Glutamatergic neuron (in vitro differentiated cells): ENCODE measurements around the gene RNU5D-1. TPM values are rescaled to one million over a fixed set of nuclear protein-coding genes. Genes with fewer than 3 reads are reported as not detected.

Source experiments
- DNase-seq: peaks from one replicate; pipeline ENCODE4 v3.0.0; 2022
- H3K27ac Mint-ChIP-seq: one replicate; pipeline ENCODE4 v1.8.0; 2020; ENCODE audit warnings: mild to moderate bottlenecking, mixed read lengths, inconsistent platforms; ENCODE audit not compliant: unreplicated experiment
- H3K27me3 Mint-ChIP-seq: one replicate; pipeline ENCODE4 v1.8.0; 2020; ENCODE audit warnings: mild to moderate bottlenecking, moderate library complexity, mixed read lengths, inconsistent platforms; ENCODE audit not compliant: unreplicated experiment
- H3K36me3 Mint-ChIP-seq: one replicate; pipeline ENCODE4 v1.8.0; 2020; ENCODE audit warnings: mild to moderate bottlenecking, mixed read lengths, inconsistent platforms; ENCODE audit not compliant: unreplicated experiment
- H3K4me1 Mint-ChIP-seq: one replicate; pipeline ENCODE4 v1.8.0; 2020; ENCODE audit warnings: mild to moderate bottlenecking, low read depth, mixed read lengths, inconsistent platforms; ENCODE audit not compliant: unreplicated experiment
- H3K4me3 Mint-ChIP-seq: one replicate; pipeline ENCODE4 v1.8.0; 2020; ENCODE audit warnings: mild to moderate bottlenecking, mixed read lengths, inconsistent platforms; ENCODE audit not compliant: unreplicated experiment
- H3K9me3 Mint-ChIP-seq: one replicate; pipeline ENCODE4 v1.8.0; 2020; ENCODE audit warnings: mild to moderate bottlenecking, moderate library complexity, mixed read lengths, inconsistent platforms; ENCODE audit not compliant: unreplicated experiment
- long read RNA-seq: library from polyadenylated mRNA; unstranded; transcript quantifications from one replicate; pipeline ENCODE4 v2.0.0, GENCODE V29; 2020; ENCODE audit not compliant: unreplicated experiment
- total RNA-seq: library from RNA; stranded (reverse); fragmentation: NEBNext Ultra II Directional; extraction: Animal tissue kit (Norgen Biotek cat#: 25700); gene quantifications from one replicate; pipeline ENCODE4 v1.2.1, GENCODE V29; 2021; ENCODE audit not compliant: unreplicated experiment
- TF ChIP-seq, protein P1 (sequence below): fragments of 200-600 bp; sonication (generic); IDR thresholded peaks from one replicate; pipeline ENCODE4 v1.5.0; 2021; ENCODE audit not compliant: partially characterized antibody, unreplicated experiment

Gene RNU5D-1
- total RNA-seq: not detected
- long read RNA-seq: 0 reads

GRCh38 chr1:44730741-44731512 lies at the start of gene RNU5D-1:
Gene RNU5D-1 (minus strand): TSS chr1:44731170.
- Mint-ChIP-seq H3K9me3 (peaks cover 5% of the 10 kb centered on the region), H3K36me3 (no peaks in the 10 kb centered on the region), H3K4me3 (peak within 1 kb of the TSS; percentile 70), H3K4me1 (no peaks in the 10 kb centered on the region), H3K27me3 (peaks cover 8% of the 10 kb centered on the region), H3K27ac (peak within 1 kb of the TSS; percentile 97)
- DNase-seq: peak; percentile 87
- TF ChIP-seq, protein P1, sequence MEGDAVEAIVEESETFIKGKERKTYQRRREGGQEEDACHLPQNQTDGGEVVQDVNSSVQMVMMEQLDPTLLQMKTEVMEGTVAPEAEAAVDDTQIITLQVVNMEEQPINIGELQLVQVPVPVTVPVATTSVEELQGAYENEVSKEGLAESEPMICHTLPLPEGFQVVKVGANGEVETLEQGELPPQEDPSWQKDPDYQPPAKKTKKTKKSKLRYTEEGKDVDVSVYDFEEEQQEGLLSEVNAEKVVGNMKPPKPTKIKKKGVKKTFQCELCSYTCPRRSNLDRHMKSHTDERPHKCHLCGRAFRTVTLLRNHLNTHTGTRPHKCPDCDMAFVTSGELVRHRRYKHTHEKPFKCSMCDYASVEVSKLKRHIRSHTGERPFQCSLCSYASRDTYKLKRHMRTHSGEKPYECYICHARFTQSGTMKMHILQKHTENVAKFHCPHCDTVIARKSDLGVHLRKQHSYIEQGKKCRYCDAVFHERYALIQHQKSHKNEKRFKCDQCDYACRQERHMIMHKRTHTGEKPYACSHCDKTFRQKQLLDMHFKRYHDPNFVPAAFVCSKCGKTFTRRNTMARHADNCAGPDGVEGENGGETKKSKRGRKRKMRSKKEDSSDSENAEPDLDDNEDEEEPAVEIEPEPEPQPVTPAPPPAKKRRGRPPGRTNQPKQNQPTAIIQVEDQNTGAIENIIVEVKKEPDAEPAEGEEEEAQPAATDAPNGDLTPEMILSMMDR: peak; percentile 90

- no peaks in the 10 kb centered on the region for H3K36me3 Mint-ChIP-seq
- no peak overlapping the region for H3K27ac Mint-ChIP-seq
Measured at GRCh38 chr1:44780583-44781121, 49.7 kb upstream of the RNU5D-1 start.

DNA sequence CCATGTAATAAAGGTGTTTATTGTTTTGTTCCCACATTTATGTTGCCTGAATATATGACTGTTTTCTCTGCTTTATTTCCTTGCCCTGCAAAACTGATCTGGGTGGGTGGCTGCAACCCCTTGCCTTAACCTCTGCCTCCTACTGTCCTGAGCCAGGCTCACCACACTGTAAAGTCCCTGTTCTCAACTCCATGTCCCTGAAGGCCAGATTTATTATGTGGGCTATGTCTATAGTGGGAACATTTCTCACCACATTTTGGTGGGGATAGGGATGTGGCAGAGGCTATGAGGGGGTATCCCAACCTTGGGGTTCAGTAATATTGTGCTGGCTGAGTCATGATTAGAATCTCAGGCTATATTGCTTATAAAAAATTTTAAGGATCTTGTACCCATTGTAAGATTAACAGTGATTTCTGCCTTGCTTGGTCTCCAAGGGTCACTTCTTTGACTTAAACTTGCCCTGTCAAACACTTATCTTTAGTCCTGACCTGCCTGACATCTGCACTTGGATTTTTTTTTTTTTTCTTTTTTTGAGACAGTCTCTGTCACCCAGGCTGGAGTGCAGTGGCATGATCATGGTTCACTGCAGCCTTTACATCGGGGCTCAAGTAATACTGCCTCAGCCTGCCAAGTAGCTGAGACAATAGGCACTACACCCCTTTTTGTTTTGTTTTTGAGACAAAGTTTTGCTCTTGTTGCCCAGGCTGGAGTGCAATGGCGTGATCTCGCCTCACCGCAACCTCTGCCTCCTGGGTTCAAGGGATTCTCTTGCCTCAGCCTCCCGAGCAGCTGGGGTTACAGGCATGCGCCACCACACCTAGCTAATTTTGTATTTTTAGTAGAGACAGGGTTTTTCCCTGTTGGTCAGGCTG lies 48.0 kb upstream of the RNU5D-1 start:
- H3K4me3 Mint-ChIP-seq: no peak overlapping the region
- peaks cover 8% of the 10 kb centered on the region for H3K9me3 Mint-ChIP-seq
- H3K27ac Mint-ChIP-seq: no peak overlapping the region
- H3K27me3 Mint-ChIP-seq: peaks cover 3% of the 10 kb centered on the region
- TF ChIP-seq, protein P1: no peak
- DNase-seq: no peak
- peaks cover 22% of the 10 kb centered on the region for H3K4me1 Mint-ChIP-seq
- no peaks in the 10 kb centered on the region for H3K36me3 Mint-ChIP-seq

More at GRCh38 chr1:44780583-44781121, 49.7 kb upstream of the RNU5D-1 start:
- Mint-ChIP-seq H3K4me3 (no peak overlapping the region), H3K9me3 (peaks cover 7% of the 10 kb centered on the region), H3K27me3 (peaks cover 5% of the 10 kb centered on the region), H3K4me1 (peaks cover 21% of the 10 kb centered on the region)
- TF ChIP-seq, protein P1: no peak
- no peak for DNase-seq

- peaks cover 14% of the 10 kb centered on the region for H3K4me1 Mint-ChIP-seq
- no peak overlapping the region for H3K27ac Mint-ChIP-seq
- H3K36me3 Mint-ChIP-seq: no peaks in the 10 kb centered on the region
Measured at GRCh38 chr1:44777969-44778635, 47.1 kb upstream of the RNU5D-1 start.

More at GRCh38 chr1:44777969-44778635, 47.1 kb upstream of the RNU5D-1 start:
- peak overlapping the region; percentile 94 for H3K4me3 Mint-ChIP-seq
- H3K27me3 Mint-ChIP-seq: no peaks in the 10 kb centered on the region
- no peak for DNase-seq
- TF ChIP-seq, protein P1: no peak
- peaks cover 2% of the 10 kb centered on the region for H3K9me3 Mint-ChIP-seq
